Activated naive CD8-positive, alpha-beta T cell treated with anti-CD3 and anti-CD28 coated beads for 36 hours (primary cell): ENCODE data around the gene KDM5A. TPM values are rescaled to one million over a fixed set of nuclear protein-coding genes. Genes with fewer than 3 reads are reported as not detected.
A peak's percentile ranks its signal among the peaks of the same experiment; 100 is the strongest.
"Not testable (repeated sequence)": the region's sequence is repeated elsewhere in the genome, so short reads cannot be mapped to it uniquely, and the experiment has no call there.

Experiments
- DNase-seq: peaks from one replicate; pipeline ENCODE4 v3.0.0; 2021
- H3K27ac Mint-ChIP-seq: one replicate; pipeline ENCODE4 v1.8.0; 2022; ENCODE audit warnings: mild to moderate bottlenecking, moderate library complexity, mixed read lengths
- H3K27me3 Mint-ChIP-seq: one replicate; pipeline ENCODE4 v1.8.0; 2022; ENCODE audit warnings: mild to moderate bottlenecking, mixed read lengths
- H3K36me3 Mint-ChIP-seq: one replicate; pipeline ENCODE4 v1.8.0; 2021; ENCODE audit warnings: mild to moderate bottlenecking, mixed read lengths
- H3K4me1 Mint-ChIP-seq: one replicate; pipeline ENCODE4 v1.8.0; 2021; ENCODE audit warnings: mixed read lengths
- H3K4me3 Mint-ChIP-seq: one replicate; pipeline ENCODE4 v1.8.0; 2022; ENCODE audit warnings: mild to moderate bottlenecking, moderate library complexity, mixed read lengths
- H3K9me3 Mint-ChIP-seq: one replicate; pipeline ENCODE4 v1.8.0; 2022; ENCODE audit warnings: mixed read lengths
- total RNA-seq, 2 experiments: library from RNA; stranded (reverse); gene quantifications; one replicate each; pipeline ENCODE4 v1.2.3, GENCODE V29; 2021

Gene KDM5A
- 10 to 100 TPM; 50.3 to 58.3 TPM for total RNA-seq

DNA sequence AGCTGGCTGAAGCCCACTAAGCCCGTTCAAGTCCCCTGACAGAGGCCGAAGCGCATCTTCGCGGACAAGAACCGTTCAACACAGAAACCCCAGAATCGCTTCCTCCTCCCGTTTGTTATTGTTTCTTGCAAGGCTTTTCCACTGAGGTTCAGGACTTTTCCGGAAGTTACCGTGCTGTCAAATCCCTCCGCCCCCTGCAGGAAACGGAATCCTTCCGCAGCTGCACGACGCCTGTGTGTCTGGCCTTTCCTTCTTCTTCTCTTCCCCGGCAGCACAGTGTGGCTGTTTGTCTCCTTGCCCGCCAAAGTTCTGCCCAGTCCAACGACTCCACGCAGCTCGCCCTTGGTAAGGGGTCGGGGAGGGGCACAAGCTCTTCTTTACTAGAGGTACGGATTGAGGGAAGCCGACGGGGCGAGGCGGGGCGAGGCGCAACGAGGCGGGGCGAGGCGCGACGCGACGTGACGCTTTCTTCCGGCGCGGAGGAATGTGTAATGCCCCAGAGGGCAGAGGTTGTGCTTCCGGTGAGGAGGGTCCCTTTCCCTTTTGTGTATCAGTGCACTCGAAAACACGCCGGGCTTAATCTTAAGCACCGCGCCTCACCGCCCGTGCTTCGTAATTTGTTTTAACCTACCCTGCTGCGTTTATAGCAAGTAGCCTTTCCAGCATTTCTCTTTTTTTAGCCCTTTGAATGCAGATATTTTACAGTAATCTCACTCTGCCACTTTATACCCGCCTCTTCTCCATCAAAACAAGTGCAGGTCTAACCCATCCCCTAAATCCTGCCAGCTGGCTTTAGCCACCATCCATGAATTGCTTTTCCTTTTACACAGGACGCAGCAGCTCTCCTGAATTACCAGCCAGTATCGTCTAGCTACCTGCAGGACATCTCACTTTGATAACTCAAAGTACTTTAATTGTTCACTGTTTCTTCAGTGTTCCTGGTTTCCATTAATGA, at the start of gene KDM5A:
Gene KDM5A (minus strand): TSS at position 179 of the 955 bp plus-strand sequence. CDS start 229 bp downstream, outside the sequence.
- Mint-ChIP-seq H3K27me3 (no peaks in the 10 kb centered on the region), H3K27ac (peak within 1 kb of the TSS; percentile 98), H3K4me1 (peaks cover 21% of the 10 kb centered on the region), H3K9me3 (no peaks in the 10 kb centered on the region), H3K4me3 (peak within 1 kb of the TSS; percentile 95), H3K36me3 (peaks cover 23% of the 10 kb centered on the region)
- DNase-seq: peak; percentile 91

DNA sequence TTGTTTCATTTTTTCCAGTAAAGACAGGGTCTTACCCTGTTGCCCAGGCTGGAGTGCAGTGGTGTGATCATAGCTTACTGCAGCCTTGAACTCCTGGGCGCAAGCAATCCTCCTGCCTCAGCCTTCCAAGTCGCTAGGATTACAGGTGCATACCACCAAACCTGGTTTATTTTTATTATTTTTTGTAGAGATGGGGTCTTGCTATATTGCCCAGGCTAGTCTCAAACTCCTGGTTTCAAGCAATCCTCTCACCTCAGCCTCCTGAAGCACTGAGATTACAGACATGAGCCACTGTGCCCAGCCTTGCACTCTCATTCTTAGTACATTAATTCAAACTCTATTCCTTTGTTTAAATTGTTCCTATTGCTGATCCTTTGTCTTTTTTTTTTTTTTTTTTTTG, 46.6 kb upstream of the KDM5A start:
- H3K4me3 Mint-ChIP-seq, H3K27ac Mint-ChIP-seq, DNase-seq, H3K27me3 Mint-ChIP-seq, H3K4me1 Mint-ChIP-seq, H3K9me3 Mint-ChIP-seq: not testable (repeated sequence)
- H3K36me3 Mint-ChIP-seq: peaks cover 19% of the 10 kb centered on the region

DNA sequence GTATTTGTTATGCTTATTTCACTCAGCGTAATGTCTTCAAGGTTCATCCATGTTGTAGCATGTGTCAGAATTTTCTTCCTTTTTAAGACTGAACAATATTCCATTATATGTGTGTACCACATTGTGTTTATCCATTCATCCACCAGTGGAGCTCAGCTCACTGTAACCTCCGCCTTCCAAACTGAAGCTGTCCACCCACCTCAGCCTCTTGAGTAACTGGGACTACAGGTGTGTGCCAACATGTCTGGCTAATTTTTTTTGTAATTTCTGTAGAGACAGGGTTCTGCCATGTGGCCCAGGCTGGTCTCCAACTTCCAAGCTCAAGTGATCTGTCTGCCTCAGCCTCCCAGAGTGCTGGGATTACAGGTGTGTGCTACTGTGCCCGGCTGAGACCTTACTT, 33.4 kb upstream of the KDM5A start:
- Mint-ChIP-seq H3K27me3 (no peaks in the 10 kb centered on the region), H3K36me3 (peaks cover 15% of the 10 kb centered on the region), H3K4me3 (no peak overlapping the region), H3K9me3 (no peaks in the 10 kb centered on the region), H3K27ac (no peak overlapping the region), H3K4me1 (no peaks in the 10 kb centered on the region)
- no peak for DNase-seq

DNA sequence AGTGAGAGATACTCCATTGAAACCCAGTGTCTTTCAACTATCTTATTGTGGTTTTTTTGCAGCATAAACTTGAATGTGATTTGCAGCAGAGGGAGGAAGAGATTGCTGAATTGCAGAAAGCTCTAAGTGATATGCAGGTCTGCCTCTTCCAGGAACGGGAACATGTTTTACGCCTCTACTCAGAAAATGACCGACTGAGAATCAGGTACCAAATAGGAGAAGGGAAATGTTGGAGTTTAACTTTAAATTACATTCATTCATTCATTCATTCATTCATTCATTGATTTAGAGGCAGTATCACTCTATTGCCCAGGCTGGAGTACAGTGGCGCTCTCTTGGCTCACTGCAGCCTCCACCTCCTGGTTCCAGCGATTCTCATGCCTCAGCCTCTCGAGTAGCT, 29.3 kb upstream of the KDM5A start:
- no peak overlapping the region for H3K4me3 Mint-ChIP-seq
- H3K27me3 Mint-ChIP-seq: no peaks in the 10 kb centered on the region
- no peak overlapping the region for H3K27ac Mint-ChIP-seq
- peaks cover 19% of the 10 kb centered on the region for H3K36me3 Mint-ChIP-seq
- no peak for DNase-seq
- H3K9me3 Mint-ChIP-seq: no peaks in the 10 kb centered on the region
- H3K4me1 Mint-ChIP-seq: no peaks in the 10 kb centered on the region

DNA sequence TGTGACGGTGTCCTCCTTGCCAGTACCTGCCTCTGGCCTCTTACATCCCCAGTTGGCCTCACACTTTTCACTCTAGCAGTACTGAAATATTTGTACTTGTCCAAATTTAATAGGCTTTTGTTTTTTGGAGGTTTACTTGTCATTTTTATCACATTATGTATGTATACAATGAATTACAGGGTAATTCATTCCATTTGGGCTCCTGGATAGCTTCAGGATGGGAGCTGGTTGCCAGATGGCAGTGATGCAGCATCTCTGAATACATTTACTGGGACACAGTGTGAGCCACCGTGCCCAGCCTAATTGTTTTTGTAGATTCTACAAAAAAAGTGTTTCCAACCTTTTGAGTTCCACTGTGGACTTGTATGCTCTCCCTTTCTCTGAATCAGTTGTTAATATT, 25.7 kb upstream of the KDM5A start:
- Mint-ChIP-seq H3K9me3 (no peaks in the 10 kb centered on the region), H3K4me1 (no peaks in the 10 kb centered on the region), H3K27ac (no peak overlapping the region), H3K4me3 (no peak overlapping the region), H3K36me3 (peaks cover 22% of the 10 kb centered on the region), H3K27me3 (no peaks in the 10 kb centered on the region)
- DNase-seq: no peak

DNA sequence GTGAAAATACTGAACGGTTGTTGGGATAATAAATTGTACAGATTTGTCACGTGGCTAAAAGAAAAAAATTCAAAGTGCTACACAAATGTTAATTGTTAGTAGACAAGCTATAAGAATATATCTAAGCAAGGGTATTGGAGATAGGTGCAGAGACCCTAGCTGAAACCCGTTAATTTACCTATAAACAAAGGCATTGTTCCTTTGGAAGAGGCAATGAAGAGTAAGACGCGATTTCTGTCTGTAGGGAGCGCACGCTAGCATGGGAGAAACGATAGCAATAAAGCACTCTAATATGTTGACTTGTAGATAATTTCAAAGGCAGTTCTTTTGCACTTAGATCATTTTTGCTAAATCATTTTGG, 12.9 kb upstream of the KDM5A start:
- H3K4me3 Mint-ChIP-seq: no peak overlapping the region
- DNase-seq: no peak
- no peak overlapping the region for H3K27ac Mint-ChIP-seq
- H3K9me3 Mint-ChIP-seq: no peaks in the 10 kb centered on the region
- no peaks in the 10 kb centered on the region for H3K36me3 Mint-ChIP-seq
- H3K4me1 Mint-ChIP-seq: peaks cover 4% of the 10 kb centered on the region
- no peaks in the 10 kb centered on the region for H3K27me3 Mint-ChIP-seq

DNA sequence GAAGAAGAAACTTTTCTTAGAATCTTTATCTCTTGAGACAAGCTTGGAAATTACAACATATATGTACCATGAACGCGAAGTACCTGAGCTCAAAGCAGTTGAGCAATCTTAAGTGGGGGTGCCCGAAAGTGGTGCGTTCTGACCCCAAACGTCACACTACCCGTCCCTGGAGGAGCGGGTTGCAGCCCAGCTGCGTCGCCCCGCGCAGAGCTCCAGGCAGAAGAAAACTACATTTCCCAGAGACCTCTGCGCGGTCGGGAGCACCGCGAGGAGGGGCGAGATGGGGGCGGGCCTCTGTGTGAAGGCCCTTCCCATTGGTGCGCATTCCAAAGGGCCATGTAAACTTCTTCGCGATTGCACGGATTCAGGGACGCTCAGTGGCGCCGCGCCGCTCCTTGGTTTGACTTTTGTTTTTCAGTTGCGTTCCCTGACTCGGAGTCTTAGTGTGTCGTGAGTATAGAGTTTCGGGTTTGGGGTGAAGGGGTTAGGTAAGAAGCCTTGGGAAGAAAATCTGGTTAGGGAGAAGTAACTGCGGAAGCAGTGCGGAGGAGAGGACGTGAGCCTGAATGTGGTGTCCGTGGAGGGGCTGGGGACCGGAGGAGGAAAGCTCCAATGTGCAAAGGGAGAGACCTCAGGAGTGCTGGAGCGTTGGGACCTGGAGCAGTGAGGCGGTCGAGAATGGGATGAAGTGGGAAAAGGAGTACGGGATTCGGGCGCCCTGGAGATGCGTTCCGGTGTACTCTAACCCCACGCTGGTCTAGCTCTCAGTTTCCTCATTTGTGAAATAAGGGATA, 12.3 kb upstream of the KDM5A start, which contains the start of gene CCDC77:
Gene CCDC77 (plus strand): TSS at position 410 of the 794 bp plus-strand sequence. CDS start 7,740 bp downstream, outside the sequence.
- Mint-ChIP-seq H3K4me1 (peaks cover 4% of the 10 kb centered on the region), H3K4me3 (no peak within 1 kb of the TSS), H3K36me3 (no peaks in the 10 kb centered on the region), H3K27me3 (no peaks in the 10 kb centered on the region), H3K9me3 (no peaks in the 10 kb centered on the region), H3K27ac (no peak within 1 kb of the TSS)
- DNase-seq: peak; percentile 93

DNA sequence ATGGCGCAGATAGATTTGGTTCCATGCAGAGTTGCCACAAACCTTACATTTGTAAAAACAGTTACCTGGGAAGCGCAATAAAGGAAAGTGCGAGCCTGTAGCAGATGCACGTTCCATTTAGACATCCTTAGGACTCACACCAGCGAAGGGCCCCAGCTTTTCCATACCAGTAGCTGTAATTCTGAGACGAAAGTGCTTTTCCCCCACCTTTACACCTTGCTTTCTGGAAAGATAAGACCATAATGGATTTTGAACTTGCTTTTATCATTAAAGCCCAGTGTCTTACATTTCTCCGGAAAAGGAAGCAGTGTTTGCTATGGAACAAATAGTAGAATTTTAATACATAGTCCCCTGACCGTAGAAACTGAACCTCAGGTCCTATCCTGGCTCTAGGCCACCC, 11.7 kb upstream of the KDM5A start:
- H3K36me3 Mint-ChIP-seq: no peaks in the 10 kb centered on the region
- peaks cover 4% of the 10 kb centered on the region for H3K4me1 Mint-ChIP-seq
- no peaks in the 10 kb centered on the region for H3K27me3 Mint-ChIP-seq
- no peak for DNase-seq
- H3K4me3 Mint-ChIP-seq: no peak overlapping the region
- no peak overlapping the region for H3K27ac Mint-ChIP-seq
- H3K9me3 Mint-ChIP-seq: no peaks in the 10 kb centered on the region

DNA sequence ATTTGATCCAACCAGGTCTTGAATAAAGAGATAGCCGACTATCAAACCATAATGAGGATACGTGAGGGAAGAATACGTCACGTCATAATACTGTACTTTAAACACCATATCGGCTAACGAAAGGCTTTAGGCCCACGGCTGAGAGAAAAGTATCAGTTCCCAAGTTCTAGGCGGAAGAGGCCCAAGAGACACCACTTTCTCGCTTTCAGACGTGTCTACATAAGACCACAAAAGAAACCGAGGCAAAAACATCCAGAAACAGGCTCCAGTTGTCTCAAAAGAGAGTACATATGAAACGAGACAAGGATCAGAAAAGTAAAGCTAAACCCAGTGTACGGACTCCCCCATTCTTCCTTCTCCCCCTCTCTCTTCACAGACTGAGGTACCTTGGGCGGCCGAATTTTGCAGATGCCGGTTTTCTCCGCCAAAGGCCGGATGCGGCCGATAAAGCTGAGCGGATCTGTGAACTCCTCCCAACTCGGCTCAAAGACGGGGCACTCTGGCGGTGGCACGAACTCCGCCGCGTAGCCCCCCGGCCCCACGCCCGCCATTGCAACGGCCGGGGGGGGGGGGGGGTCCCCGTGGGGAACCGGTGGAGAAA, 479 bp downstream of the KDM5A start:
- Mint-ChIP-seq H3K27ac (peak overlapping the region; percentile 98), H3K4me1 (peaks cover 25% of the 10 kb centered on the region), H3K9me3 (no peaks in the 10 kb centered on the region), H3K36me3 (peaks cover 28% of the 10 kb centered on the region), H3K27me3 (no peaks in the 10 kb centered on the region), H3K4me3 (peak overlapping the region; percentile 95)
- DNase-seq: peak; percentile 57

DNA sequence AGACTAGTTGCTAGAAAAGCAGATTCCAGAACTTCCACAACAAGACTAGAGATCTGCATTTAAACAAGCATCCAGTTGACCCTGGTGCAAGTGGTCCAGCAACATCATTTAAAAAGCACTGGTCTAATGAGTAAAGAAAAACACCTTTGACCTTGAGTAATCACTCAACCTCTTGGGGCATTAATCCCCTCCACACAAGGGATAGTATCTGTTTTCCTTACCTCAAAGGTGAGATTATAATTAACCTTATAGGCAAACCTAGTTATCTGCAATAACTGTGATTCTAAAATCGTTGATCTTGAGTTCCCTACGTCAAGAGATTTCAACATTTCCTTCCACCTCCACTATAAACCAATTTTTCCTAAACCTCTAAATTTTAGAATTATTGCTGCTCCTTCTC, 1.1 kb downstream of the KDM5A start:
- Mint-ChIP-seq H3K27ac (peak overlapping the region; percentile 98), H3K36me3 (peaks cover 28% of the 10 kb centered on the region), H3K4me1 (peaks cover 28% of the 10 kb centered on the region), H3K27me3 (no peaks in the 10 kb centered on the region), H3K9me3 (no peaks in the 10 kb centered on the region), H3K4me3 (peak overlapping the region; percentile 95)
- no peak for DNase-seq

DNA sequence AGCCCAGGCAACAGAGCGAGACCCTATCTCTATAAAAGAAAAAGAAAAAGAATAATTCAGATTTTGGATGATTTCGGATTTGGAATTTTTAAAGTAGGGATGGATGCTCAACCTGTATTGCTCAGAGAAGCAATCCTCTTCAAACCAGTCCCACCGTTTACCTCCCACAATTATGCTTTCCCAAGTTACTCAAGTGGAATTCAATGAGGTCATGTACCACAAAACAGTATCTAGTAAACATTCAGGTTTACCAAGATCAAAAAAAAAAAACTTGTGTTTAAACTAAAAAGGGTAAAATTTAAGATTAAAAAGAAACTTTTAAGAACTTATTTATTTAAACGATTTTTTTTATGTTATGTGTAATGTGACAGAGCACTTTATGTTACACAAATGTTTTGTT, 2.5 kb downstream of the KDM5A start:
- Mint-ChIP-seq H3K36me3 (peaks cover 28% of the 10 kb centered on the region), H3K4me1 (peaks cover 28% of the 10 kb centered on the region), H3K27me3 (no peaks in the 10 kb centered on the region), H3K27ac (no peak overlapping the region), H3K9me3 (no peaks in the 10 kb centered on the region), H3K4me3 (peak overlapping the region; percentile 45)
- no peak for DNase-seq

DNA sequence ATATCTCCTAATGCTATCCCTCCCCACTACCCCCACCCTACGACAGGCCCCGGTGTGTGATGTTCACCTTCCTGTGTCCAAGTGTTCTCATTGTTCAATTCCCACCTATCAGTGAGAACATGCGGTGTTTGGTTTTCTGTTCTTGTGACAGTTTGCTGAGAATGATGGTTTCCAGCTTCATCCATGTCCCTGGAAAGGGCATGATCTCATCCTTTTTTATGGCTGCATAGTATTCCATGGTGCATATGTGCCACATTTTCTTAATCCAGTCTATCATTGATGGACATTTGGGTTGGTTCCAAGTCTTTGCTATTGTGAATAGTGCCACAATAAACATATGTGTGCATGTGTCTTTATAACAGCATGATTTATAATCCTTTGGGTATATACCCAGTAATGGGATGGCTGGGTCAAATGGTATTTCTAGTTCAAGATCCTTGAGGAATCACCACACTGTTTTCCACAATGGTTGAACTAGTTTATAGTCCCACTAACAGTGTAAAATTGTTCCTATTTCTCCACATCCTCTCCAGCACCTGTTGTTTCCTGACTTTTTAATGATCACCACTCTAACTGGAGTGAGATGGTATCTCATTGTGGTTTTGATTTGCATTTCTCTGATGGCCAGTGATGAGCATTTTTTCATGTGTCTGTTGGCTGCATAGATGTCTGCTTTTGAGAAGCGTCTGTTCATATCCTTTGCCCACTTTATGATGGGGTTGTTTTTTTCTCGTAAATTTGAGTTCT, 18.2 kb downstream of the KDM5A start:
- H3K27ac Mint-ChIP-seq, H3K4me1 Mint-ChIP-seq, H3K27me3 Mint-ChIP-seq, DNase-seq, H3K4me3 Mint-ChIP-seq: not testable (repeated sequence)
- Mint-ChIP-seq H3K9me3 (peaks cover 13% of the 10 kb centered on the region), H3K36me3 (peaks cover 81% of the 10 kb centered on the region)

DNA sequence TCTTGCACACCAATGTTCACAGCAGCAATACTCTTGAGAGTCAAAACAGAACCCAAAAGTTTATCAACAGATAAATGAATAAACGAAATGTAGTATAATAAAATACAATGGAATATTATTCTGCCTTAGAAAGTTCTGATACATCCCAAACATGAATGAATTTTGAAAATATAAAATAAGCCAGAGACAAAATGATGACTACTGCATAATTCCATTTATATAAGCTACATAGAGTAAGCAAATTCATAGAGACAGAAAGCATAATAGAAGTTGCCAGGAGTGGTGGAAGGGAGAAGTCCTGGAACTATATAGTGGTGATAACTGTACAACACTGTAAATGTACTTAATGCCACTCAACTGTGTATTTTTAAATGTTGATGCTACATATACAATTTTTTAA, 21.1 kb downstream of the KDM5A start:
- H3K27ac Mint-ChIP-seq: no peak overlapping the region
- peaks cover 14% of the 10 kb centered on the region for H3K9me3 Mint-ChIP-seq
- H3K36me3 Mint-ChIP-seq: peaks cover 76% of the 10 kb centered on the region
- DNase-seq: no peak
- H3K4me1 Mint-ChIP-seq: peaks cover 2% of the 10 kb centered on the region
- no peaks in the 10 kb centered on the region for H3K27me3 Mint-ChIP-seq
- no peak overlapping the region for H3K4me3 Mint-ChIP-seq

DNA sequence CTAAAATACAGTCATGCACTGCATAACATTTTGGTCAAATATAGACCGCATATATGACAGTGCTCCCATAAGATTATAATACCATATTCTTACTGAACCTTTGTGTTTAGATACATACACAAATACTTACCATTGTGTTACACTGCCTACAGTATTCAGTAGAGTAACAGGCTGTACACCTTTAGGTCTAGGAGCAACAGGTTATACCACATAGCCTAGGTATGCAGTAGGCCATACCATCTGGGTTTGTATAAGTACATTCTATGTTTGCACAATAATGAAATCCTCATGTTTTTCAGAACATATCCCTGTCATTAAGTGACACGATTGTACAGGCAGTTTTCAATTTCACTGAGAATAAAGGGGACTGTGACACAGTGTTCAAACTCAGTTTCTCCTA, 22.3 kb downstream of the KDM5A start:
- peaks cover 2% of the 10 kb centered on the region for H3K4me1 Mint-ChIP-seq
- H3K27ac Mint-ChIP-seq: no peak overlapping the region
- no peaks in the 10 kb centered on the region for H3K27me3 Mint-ChIP-seq
- no peak overlapping the region for H3K4me3 Mint-ChIP-seq
- peaks cover 9% of the 10 kb centered on the region for H3K9me3 Mint-ChIP-seq
- DNase-seq: no peak
- peaks cover 72% of the 10 kb centered on the region for H3K36me3 Mint-ChIP-seq
